Measurements from ENCODE around the gene RNF224. TPM values are rescaled to one million over a fixed set of nuclear protein-coding genes. Genes with fewer than 3 reads are reported as not detected.

Gene RNF224
- polyA plus RNA-seq (ENCODE audit: insufficient read length in 3 of 3): 10 to 100 TPM in 2 of 3 donors, 1 to 10 TPM in 1; 7.9 to 15.2 (median 12.0) TPM
- long read RNA-seq, donor 1: 0 reads
- long read RNA-seq, donor 2: 0 reads
- long read RNA-seq, donor 3: 0 reads
- long read RNA-seq, donor 4: 0 reads
- long read RNA-seq, donor 5: 0 reads
- long read RNA-seq, donor 6: 0 reads
- long read RNA-seq, donor 7: 0 reads
- long read RNA-seq, donor 8: 0 reads
- long read RNA-seq, donor 9: 0 reads
- long read RNA-seq, donor 10: 0 reads
- long read RNA-seq, donor 11: 0 reads
- long read RNA-seq, donor 12: 0 reads
- long read RNA-seq, donor 13: 0 reads
- long read RNA-seq, donor 14: 0 reads
- long read RNA-seq, donor 15: 0 reads
- long read RNA-seq, donor 16: 0 reads

GRCh38 chr9:137227054-137227852 lies at the start of gene RNF224:
Gene RNF224, plus strand, starts transcription at chr9:137227502. Its CDS starts 834 bp downstream, at chr9:137228336.
- DNase-seq (ENCODE audit: extremely low read depth in 1 of 11, low read depth in 9 of 11, low spot score in 4 of 11): peak in 8 of 11 donors; percentile 56 to 76 (median 64)

- DNase-seq (ENCODE audit: extremely low read depth in 1 of 11, low read depth in 9 of 11, low spot score in 4 of 11): no peak
Measured at GRCh38 chr9:137178201-137178938, 48.9 kb upstream of the RNF224 start.

- no peak for DNase-seq (ENCODE audit: extremely low read depth in 1 of 11, low read depth in 9 of 11, low spot score in 4 of 11)
Measured at GRCh38 chr9:137178939-137179630, 48.2 kb upstream of the RNF224 start.

GRCh38 chr9:137179761-137180160 lies 47.5 kb upstream of the RNF224 start:
- no peak for DNase-seq (ENCODE audit: extremely low read depth in 1 of 11, low read depth in 9 of 11, low spot score in 4 of 11)

- no peak for DNase-seq (ENCODE audit: extremely low read depth in 1 of 11, low read depth in 9 of 11, low spot score in 4 of 11)
Measured at GRCh38 chr9:137180491-137180890, 46.8 kb upstream of the RNF224 start.

GRCh38 chr9:137181680-137182079 lies 45.6 kb upstream of the RNF224 start:
- no peak for DNase-seq (ENCODE audit: extremely low read depth in 1 of 11, low read depth in 9 of 11, low spot score in 4 of 11)

GRCh38 chr9:137182836-137183235 lies 44.5 kb upstream of the RNF224 start:
- no peak for DNase-seq (ENCODE audit: extremely low read depth in 1 of 11, low read depth in 9 of 11, low spot score in 4 of 11)

- DNase-seq (ENCODE audit: extremely low read depth in 1 of 11, low read depth in 9 of 11, low spot score in 4 of 11): no peak
Measured at GRCh38 chr9:137183980-137184595, 43.2 kb upstream of the RNF224 start.

GRCh38 chr9:137184881-137185660 lies 42.2 kb upstream of the RNF224 start:
- no peak for DNase-seq (ENCODE audit: extremely low read depth in 1 of 11, low read depth in 9 of 11, low spot score in 4 of 11)

GRCh38 chr9:137185921-137186320 lies 41.4 kb upstream of the RNF224 start:
- no peak for DNase-seq (ENCODE audit: extremely low read depth in 1 of 11, low read depth in 9 of 11, low spot score in 4 of 11)

GRCh38 chr9:137186385-137186784 lies 40.9 kb upstream of the RNF224 start:
- no peak for DNase-seq (ENCODE audit: extremely low read depth in 1 of 11, low read depth in 9 of 11, low spot score in 4 of 11)

- DNase-seq (ENCODE audit: extremely low read depth in 1 of 11, low read depth in 9 of 11, low spot score in 4 of 11): no peak
Measured at GRCh38 chr9:137187386-137187785, 39.9 kb upstream of the RNF224 start.

- no peak for DNase-seq (ENCODE audit: extremely low read depth in 1 of 11, low read depth in 9 of 11, low spot score in 4 of 11)
Measured at GRCh38 chr9:137188086-137188489, 39.2 kb upstream of the RNF224 start.

GRCh38 chr9:137188490-137189296 lies 38.6 kb upstream of the RNF224 start, which contains the start of the genes ANAPC2 and SSNA1:
Gene ANAPC2, minus strand, starts transcription at chr9:137188560. Its CDS starts 28 bp downstream, at chr9:137188532.
Gene SSNA1, plus strand, starts transcription at chr9:137188676. Its CDS starts 51 bp downstream, at chr9:137188727.
- DNase-seq (ENCODE audit: extremely low read depth in 1 of 11, low read depth in 9 of 11, low spot score in 4 of 11): peak; percentile 89 to 98 (median 94)

GRCh38 chr9:137189297-137190295 lies 37.7 kb upstream of the RNF224 start:
- no peak for DNase-seq (ENCODE audit: extremely low read depth in 1 of 11, low read depth in 9 of 11, low spot score in 4 of 11)
